MCF 10A (cell line): ENCODE measurements around the gene HECTD4. TPM values are rescaled to one million over a fixed set of nuclear protein-coding genes. Genes with fewer than 3 reads are reported as not detected.
"Not testable (repeated sequence)": the region's sequence is repeated elsewhere in the genome, so short reads cannot be mapped to it uniquely, and the experiment has no call there.

Experiments
- BruUV-seq: library from RNA; stranded (reverse); fragments of 400-500 nt; replicated peaks from 2 replicates; lab custom pipeline; 2021; lab: Mats Ljungman, UMichigan
- CTCF ChIA-PET: fragments of 300-600 bp; sonication (Branson Sonifier 250); formaldehyde crosslinking; extraction: SDS; loops from one replicate; lab custom pipeline; 2021; ENCODE audit warnings: antibody characterized with exemption, inconsistent platforms; lab: Yijun Ruan, JAX
- POLR2A ChIA-PET: fragments of 300-600, 350-650 bp; sonication (Branson Sonifier 250); formaldehyde crosslinking; extraction: SDS; loops from one replicate; lab custom pipeline; 2020; ENCODE audit warnings: antibody characterized with exemption, inconsistent platforms; lab: Yijun Ruan, JAX
- DNase-seq: peaks from one replicate; pipeline ENCODE4 v3.0.0-alpha.2; 2018; ENCODE audit not compliant: unreplicated experiment
- H3K27ac Mint-ChIP-seq: one replicate; pipeline ENCODE4 v1.8.0; 2022; ENCODE audit warnings: mild to moderate bottlenecking, low read depth, mixed read lengths; ENCODE audit not compliant: unreplicated experiment
- H3K27me3 Mint-ChIP-seq: one replicate; pipeline ENCODE4 v1.8.0; 2022; ENCODE audit warnings: mixed read lengths; ENCODE audit not compliant: insufficient read depth, unreplicated experiment
- H3K36me3 Mint-ChIP-seq: one replicate; pipeline ENCODE4 v1.8.0; 2022; ENCODE audit warnings: mild to moderate bottlenecking, moderate library complexity, mixed read lengths; ENCODE audit not compliant: insufficient read depth, unreplicated experiment
- H3K4me1 Mint-ChIP-seq: one replicate; pipeline ENCODE4 v1.8.0; 2022; ENCODE audit warnings: mixed read lengths; ENCODE audit not compliant: insufficient read depth, unreplicated experiment
- H3K4me3 Mint-ChIP-seq: one replicate; pipeline ENCODE4 v1.8.0; 2022; ENCODE audit warnings: mild to moderate bottlenecking, moderate library complexity, mixed read lengths; ENCODE audit not compliant: unreplicated experiment
- H3K9me3 Mint-ChIP-seq: one replicate; pipeline ENCODE4 v1.8.0; 2022; ENCODE audit warnings: mixed read lengths; ENCODE audit not compliant: unreplicated experiment
- CTCF ChIP-seq: fragments of 200-600 bp; IDR thresholded peaks from one replicate; pipeline ENCODE4 v1.8.0; 2022; ENCODE audit warnings: antibody characterized with exemption, mild to moderate bottlenecking; ENCODE audit not compliant: unreplicated experiment
- intact Hi-C: fragments of 100-400 bp; cut with micrococcal nuclease; formaldehyde crosslinking; loops from 2 replicates; pipeline ENCODE4 v1.14.1; 2022
- total RNA-seq: library from RNA; stranded (reverse); gene quantifications from 2 replicates; pipeline ENCODE4 v1.2.3, GENCODE V29; 2022

The HECTD4 gene
- total RNA-seq, 1 experiment from 2014 or later = 35.2 TPM

DNA sequence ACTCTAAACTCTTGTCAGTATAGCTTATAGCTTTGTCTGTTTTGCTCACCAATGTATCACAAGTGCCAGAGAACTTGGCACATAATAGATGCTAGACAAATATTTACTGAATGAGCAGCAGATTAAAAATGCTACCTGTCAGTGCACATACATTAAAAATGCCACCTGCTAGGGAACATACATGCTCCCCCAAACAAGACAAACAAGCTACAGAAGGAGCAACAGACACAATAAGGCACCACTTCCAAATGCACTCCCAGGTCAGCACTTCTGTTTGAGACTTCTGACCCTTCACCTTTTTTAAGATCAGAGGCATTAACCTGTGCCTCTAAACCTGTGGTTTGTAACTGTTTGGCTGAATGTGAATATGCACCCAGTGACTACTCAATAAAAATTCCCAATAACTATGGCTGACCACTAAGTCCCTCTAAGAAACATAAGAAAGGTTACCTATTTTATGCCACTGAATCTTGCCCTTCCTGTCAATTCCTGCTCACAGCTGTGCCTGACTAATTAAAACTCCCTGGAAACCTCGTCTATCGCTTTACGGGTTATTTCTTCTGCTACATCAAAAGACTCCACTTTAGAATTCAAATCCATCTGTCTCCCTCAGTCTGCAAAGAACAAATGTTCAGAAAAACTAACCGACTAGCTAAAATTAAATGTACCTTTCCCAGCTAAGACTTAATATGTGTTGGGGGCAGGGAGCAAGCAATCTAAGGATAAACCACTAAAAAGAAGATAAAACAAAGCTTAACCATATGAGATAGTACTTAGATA lies 41.0 kb downstream of the HECTD4 start:
- Mint-ChIP-seq H3K9me3 (no peaks in the 10 kb centered on the region), H3K27me3 (no peaks in the 10 kb centered on the region), H3K4me1 (peaks cover 2% of the 10 kb centered on the region), H3K27ac (no peak overlapping the region), H3K36me3 (peaks cover 4% of the 10 kb centered on the region), H3K4me3 (no peak overlapping the region)
- DNase-seq = no peak
- intact Hi-C loops = no loop called here
- no peak for TF ChIP-seq CTCF
- ChIA-PET POLR2A (interaction anchor here (0.9 to 1.4 kb wide), 2 partner anchors 10 to 11 kb away, joined by 4 read pairs; no protein-coding TSS in a partner anchor), CTCF (interaction anchor here (0.6 kb wide), 1 partner anchor 40 kb away, joined by 4 read pairs; no protein-coding TSS in a partner anchor)
- no TSS peak for BruUV-seq

DNA sequence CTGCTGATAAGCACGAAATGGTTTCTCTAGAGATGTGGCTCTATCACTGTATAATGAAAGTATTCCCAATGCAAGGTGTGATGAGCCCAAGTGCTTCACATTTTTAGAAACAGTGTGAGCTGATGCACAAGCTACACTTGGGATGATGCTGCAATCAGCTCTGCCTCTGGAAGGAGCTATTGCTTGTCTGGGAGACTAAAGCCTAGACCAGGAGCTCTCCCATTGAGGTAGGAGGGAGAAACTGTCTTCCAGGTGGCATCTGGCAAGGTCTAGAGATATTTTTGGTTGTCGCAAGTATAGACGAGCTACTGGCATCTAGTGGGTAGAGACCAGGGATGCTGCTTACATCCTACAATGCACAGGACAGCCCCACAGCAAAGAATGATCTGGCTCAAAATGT lies 42.0 kb downstream of the HECTD4 start:
- Mint-ChIP-seq H3K36me3 (peaks cover 4% of the 10 kb centered on the region), H3K27me3 (no peaks in the 10 kb centered on the region), H3K4me1 (no peaks in the 10 kb centered on the region), H3K9me3 (no peaks in the 10 kb centered on the region), H3K4me3 (no peak overlapping the region), H3K27ac (no peak overlapping the region)
- no peak for DNase-seq
- ChIA-PET CTCF (interaction anchor here (0.5 to 0.6 kb wide), 3 partner anchors 17 to 209 kb away, joined by 3 to 4 read pairs (median 3); no protein-coding TSS in a partner anchor), POLR2A (interaction anchor here (1.4 kb wide), 1 partner anchor 10 kb away, joined by 4 read pairs; no protein-coding TSS in a partner anchor)
- no TSS peak for BruUV-seq
- no peak for TF ChIP-seq CTCF
- intact Hi-C loops = no loop called here

GRCh38 chr12:112334999-112335398 lies 47.2 kb downstream of the HECTD4 start:
- H3K27me3 Mint-ChIP-seq, DNase-seq, H3K4me3 Mint-ChIP-seq, BruUV-seq, POLR2A ChIA-PET, H3K27ac Mint-ChIP-seq, H3K4me1 Mint-ChIP-seq, H3K36me3 Mint-ChIP-seq, intact Hi-C loops, H3K9me3 Mint-ChIP-seq: not testable (repeated sequence)
- CTCF ChIA-PET = interaction anchor here (0.6 kb wide), 1 partner anchor 9 kb away, joined by 3 read pairs; no protein-coding TSS in a partner anchor

DNA sequence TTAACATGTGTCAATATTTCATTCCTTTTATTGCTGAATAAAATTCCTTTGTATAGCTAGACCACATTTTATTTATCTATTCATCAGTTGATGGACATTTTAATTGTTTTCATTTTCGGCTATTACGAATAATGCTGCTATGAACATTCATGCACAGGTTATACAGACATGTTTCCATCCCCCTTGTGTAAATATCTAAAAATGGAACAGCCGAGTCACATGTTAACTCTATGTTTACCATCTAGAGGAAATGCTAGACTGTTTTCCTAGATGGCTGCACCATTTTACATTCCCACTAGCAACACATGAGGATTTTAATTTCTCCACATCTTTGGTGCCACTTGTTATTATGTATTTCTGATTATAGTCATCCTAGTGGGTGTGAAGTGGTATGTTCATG lies 49.2 kb downstream of the HECTD4 start:
- CTCF ChIA-PET = no interaction called here

More for the DNA sequence above, 49.2 kb downstream of the HECTD4 start:
- no peak overlapping the region for H3K4me3 Mint-ChIP-seq
- H3K9me3 Mint-ChIP-seq = no peaks in the 10 kb centered on the region
- intact Hi-C loops = no loop called here
- TF ChIP-seq CTCF = no peak
- DNase-seq = no peak
- H3K27ac Mint-ChIP-seq = no peak overlapping the region
- H3K4me1 Mint-ChIP-seq = no peaks in the 10 kb centered on the region
- no TSS peak for BruUV-seq
- peaks cover 10% of the 10 kb centered on the region for H3K36me3 Mint-ChIP-seq
- H3K27me3 Mint-ChIP-seq = no peaks in the 10 kb centered on the region
- POLR2A ChIA-PET = no interaction called here
